Measurements from ENCODE around the gene RTL1.

DNA sequence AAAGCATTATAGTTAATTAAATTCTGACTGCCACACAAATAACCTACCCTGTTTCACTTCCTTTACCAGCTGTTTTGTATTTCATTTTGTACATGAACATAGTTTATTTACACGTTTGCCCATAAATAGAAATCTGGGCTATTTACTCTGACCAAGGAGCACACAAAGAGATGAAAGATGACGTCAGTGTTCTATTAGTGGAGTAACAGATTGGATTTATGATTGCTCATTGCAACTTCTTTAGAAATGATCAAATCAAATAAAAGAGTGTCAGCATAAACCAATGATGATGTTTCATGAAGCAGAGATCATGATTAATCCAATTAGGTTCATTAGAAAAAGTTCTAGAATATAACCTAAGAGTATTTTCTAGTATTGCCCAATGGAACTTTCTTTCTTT lies 12.0 kb upstream of the RTL1 start:
- TF ChIP-seq ZFP36L1 (CRISPR knock-in tag; IDR thresholded peaks at IDR 0.05) = no peak
- no peak for TF ChIP-seq XBP1 (CRISPR knock-in tag; IDR thresholded peaks at IDR 0.05)
